ENCODE results near the gene NIBAN1.
A peak's percentile ranks its signal among the peaks of the same experiment; 100 is the strongest.
"Not testable (repeated sequence)": the region's sequence is repeated elsewhere in the genome, so short reads cannot be mapped to it uniquely, and the experiment has no call there.

The NIBAN1 gene

DNA sequence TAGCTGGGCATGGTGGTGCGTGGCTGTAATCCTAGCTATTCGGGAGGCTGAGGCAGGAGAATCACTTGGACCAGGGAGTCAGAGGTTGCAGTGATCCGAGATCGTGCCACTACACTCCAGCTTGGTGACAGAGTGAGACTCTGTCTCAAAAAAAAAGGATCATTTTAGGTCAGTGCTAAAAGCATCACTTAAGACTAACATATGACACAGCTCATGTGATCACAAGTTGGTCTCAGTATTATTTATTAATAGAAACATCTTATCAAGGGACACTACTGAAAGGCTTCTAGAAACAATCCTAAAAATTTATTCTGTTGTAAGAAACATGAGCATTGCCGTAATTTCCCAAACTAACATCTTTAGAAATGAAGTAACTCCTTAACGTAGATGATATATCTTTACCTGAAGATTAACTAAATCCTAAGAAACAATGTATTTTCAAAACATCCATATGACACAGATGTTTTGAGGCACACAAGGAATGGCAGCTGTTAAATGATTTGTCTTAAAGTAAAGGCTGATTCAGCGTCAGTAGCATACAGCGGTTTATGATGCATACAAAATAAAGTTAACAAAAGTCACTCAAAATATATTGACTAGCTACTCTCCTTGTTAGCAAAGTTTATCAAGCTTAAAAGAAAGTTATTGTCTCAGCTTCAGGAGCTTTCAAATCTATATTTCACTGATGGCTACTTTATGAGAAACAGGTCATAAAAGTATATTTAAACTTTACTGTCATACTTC, 2.6 kb downstream of the NIBAN1 start:
- no peak for DNase-seq

DNA sequence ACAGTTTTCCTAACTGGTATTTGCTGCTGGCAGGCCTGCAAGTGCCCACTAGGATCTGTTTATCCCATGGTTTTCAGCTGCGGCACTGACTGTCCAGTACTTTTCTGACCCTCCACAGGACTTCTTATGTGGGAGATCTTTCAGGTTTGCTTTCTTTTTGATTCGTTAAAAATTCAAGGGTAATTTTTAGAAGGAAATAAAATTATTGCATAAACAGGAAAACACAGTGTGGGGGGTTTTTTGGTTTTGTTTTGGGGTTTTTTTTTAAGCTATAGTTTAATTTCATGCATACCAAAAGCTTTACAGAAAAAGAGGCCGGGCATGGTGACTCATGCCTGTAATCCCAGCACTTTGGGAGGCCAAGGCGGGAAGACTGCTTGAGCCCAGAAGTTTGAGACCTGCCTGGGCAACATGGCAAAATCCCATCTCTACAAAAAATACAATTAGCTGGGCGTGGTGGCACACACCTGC, 3.6 kb downstream of the NIBAN1 start:
- no peak for DNase-seq

DNA sequence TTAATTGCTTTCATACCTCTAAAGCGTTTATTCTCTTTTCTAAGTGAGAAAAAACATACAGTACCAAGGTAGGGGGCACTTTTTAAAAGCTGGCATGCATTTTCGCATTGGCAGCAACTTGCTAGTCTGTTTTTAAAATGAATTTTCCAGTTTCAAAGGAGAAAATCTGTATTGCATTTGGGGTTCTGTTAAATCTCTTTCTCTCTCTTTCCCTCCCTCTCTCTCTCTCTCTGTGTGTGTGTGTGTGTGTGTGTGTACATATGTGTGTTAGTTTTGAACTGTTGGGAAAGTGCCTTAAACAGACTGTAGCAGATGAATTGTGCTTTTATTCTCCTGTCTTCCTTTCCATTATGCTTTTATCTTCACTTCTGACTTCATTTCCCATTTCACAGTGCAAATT, 7.3 kb downstream of the NIBAN1 start:
- DNase-seq, result no peak

DNA sequence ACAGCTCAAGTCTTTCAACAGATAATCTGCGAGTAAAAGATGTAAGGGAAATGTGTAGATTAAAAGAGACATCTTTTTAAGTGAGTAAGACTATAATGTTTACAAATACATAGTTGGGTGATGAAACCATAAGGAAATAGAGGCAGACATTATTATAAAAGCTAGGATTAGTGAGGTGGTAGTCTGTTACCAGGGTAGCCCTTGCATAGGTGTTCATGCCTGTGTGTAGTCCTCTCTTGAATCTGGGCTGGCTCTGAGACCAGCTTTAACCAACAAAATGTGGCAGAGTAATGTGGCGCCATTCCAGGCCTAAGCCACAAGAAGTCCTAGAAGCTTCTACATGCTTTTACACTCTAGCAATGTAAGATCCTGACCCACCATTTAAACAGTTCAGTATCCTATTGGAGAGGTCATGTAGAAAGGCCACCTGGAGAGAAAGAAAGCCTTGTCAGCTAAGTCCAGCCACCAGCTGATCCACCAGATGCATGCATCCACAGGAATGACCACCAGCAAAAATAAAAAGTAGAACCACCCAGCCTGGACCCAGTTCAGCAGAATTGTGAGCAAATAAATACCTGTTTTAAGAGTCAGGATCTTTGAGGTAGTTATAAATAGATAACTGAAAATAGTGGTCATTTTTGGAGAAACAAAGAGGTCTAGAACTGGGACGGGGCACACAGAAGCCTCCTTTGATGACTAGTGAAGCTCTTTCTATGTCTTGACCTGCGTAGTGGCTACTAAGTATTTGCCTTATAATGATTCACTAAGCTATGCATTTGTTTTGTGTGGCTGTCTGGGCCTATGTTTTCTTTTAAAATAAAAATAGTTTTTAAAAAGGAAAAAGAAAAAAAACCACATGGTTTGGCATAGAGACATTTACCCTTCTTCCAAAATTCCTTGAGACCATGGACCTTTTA, 8.1 kb downstream of the NIBAN1 start:
- DNase-seq, result no peak

DNA sequence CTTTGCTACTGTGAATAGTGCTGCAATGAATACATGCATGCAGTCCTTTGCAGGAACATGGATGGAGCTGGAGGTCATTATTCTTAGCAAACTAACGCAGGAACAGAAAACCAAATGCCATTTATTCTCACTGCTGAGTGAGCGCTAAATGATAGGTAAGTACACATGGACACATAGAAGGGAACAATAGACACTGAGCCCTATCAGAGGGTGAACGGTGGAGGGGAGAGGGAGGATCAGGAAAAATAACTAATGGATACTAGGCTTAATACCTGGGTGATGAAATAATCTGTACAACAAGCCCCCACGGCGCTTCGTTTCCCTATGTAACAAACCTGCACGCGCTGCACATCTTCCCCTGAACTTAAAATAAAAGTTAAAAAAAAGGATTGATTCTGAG, 8.9 kb downstream of the NIBAN1 start:
- no peak for DNase-seq

DNA sequence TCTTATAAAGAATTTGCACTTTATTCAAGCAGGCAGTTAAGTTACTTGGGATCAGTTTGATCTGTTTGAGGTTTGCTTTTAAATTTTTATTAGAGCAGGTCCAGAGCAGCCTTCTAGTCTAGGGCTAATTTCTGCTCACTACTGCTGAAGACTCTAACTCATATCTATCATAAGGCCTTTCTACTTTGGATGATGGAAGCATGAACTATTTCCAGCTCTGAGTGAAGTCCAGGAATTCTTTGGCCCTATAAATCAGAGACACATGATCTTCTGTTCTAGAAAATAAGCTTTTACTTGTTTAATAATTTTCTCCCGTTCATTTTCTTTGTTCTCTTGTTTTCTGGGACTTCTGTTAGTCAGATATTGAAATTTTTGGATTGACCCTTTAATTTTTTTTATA, 14.7 kb downstream of the NIBAN1 start:
- DNase-seq, result no peak

DNA sequence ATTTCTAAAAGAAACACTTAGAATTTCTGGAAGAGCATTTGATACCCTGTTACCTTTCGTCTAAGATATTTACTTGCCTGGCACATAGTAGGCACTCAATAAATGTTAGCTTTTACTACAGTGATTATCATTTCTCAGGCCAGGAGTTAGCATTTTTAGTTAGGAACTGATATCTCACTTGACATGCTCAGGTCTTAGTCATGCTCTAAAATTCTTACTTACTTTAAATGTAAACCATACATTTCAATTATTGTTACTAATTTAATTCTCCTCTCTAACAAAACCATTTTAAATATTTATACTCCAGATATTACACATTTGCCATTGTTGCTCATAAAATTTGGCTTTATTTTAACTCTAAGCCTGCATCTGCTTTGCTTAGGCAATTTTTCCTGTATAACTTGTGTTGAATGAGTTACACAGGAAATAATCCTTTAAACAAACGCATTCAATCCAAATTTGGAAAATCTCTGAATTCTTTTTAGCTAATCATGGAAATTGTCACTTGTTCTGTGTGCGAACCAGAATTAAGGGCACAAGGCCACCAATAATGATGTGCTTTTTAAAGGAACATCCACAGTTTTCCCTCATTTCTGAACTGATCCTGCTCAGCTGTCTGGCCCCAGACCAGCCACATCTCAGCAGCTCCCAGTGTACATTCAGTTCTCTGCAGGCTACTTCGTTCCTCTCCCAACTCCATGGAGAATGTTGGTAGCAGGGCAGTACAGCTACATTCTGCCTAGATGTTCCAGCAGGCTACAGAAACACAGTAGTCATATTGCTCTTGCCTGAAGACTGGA, 15.6 kb downstream of the NIBAN1 start:
- no peak for DNase-seq

DNA sequence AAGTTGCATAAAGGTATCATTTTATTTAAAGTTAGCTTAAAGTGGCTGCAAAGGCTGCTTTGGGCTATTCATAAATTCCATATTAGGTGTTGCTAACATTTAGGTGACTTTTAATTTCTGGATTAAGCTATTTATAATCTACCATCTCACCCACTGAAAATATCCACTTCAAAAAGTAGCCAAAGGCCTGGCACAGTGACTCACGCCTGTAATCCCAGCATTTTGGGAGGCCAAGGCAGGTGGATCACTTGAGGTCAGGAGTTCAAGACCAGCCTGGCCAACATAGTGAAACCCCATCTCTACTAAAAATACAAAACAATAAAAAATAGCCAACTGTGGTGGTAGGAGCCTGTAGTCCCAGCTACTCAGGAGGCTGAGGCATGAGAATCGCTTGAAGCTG, 16.4 kb downstream of the NIBAN1 start:
- not testable (repeated sequence) for DNase-seq

DNA sequence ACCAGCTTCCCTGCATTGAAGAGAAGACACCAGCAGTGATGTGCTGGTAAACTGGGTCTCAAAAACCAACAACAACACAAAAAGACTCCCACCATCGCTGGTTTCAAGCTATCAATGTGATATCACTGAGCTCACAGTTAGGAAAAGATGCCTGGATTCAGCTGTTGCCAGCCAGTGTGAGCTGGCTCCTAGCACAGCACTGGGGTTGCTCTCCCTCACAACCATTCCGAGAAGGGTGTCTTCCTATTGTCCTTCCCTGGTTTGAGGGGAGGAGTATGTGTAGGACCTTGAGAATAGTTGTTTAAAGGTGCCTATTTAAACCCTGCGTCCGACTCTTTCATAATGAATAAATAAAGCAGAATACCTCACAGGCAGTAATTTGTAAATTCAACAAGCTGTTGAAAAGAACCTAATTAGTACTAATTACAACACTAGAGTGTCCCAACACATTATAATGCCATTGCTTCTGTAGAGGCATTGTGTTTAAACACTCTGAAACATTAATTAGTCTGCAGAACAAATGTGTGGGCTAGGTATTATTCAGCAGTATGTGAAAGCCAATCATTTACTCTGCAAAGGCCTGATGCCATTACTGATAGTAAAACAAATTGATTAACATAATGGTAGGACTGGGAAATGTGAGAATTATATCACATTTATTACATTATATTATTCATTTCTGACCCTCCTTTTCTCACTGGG, 17.2 kb downstream of the NIBAN1 start:
- no peak for DNase-seq

DNA sequence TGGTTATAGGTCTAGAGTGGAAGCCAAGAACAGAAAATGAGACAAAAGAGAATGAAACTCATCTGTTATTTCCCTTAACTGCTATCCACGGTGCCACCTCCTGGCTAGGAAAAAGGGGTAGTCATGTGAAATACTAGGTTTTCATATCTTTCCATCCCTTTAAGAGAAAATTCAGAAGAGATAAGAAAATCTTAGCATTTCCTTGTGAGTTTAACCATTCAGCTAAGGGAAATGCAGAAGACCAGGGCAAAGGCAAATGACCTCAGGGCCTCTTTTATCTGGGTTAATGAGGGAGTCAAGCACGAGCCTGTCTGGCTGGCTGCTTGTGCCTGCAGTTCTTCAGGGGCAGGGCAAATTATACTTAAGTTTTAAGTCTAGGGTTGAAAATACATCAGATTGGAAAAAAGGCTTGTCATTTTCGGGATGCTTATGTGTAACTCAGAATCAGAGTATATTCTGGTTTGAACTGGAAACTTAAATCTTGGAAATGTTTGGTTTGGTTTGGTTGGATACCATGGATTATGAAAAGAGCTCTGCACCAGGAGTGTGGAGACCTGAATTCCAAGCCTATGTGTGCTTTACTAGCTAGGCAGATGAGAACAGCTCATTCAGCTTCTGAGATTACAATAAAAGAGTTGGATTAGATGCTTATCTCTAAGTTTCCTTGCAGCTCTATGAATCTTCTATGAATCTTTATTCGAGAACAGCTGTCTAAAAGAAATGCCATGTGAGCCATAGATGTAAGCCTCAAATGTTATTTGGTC, 19.9 kb downstream of the NIBAN1 start:
- no peak for DNase-seq

DNA sequence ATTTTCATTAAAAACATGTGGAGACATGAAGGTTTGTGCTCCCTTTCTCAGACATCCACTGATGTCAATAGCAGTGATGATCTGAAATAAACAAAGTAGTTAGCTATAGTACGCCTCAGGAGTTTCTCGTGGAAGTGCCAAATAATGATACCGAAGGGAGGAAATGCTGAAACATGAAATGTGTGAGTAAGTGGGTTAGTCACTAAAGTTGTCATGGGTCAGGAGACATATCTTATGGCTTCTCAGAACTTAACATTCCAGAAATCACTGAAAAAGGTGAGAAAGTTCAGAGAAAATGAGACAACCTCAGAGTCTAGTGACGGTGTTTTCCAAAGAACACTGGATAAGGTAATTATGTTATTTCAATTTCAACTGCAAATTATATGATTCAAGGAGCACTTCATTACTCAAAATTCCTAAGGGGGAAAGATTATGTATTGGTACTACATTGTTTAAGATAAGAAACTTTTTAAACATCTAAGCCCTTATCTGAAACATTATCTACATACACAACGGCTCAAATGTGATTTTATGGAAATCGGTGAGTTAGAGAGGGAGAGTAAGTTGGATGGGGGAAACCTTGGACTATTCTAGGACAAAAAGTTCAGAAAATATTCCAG, 20.6 kb downstream of the NIBAN1 start:
- no peak for DNase-seq

DNA sequence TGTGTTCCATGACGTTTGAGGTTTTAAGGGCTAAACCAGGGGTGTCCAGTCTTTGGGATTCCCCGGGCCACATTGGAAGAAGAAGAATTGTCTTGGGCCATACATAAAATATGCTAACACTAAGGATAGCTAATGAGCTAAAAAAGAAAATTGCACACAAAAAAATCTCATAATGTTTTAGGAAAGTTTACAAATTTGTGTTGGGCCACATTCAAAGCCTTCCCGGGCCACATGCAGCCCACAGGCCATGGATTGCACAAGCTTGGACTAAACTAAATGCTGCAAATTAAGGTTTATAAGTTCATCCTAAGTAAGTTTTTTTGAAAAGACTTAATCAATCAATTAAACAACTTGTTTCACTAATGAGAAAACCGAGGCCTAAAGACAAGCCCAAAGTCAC, 21.9 kb downstream of the NIBAN1 start:
- DNase-seq, result no peak

DNA sequence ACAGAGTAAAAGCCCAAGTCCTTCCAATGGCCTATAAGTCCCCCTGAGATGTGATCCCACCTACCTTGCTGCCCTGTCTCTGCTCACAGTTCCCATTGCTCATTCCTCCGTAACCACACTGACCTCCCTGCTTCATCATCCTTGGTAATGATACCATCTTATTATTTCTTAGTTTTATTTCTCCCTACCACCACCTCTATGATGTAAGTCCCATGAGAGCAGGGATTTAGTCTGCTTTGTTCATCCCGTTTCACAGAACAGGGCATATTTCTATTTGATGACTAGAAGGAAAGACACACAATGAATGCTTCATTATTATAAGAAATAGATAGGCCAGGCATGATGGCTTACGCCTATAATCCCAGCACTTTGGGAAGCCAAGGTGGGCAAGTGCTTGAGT, 22.5 kb downstream of the NIBAN1 start:
- DNase-seq, result no peak

DNA sequence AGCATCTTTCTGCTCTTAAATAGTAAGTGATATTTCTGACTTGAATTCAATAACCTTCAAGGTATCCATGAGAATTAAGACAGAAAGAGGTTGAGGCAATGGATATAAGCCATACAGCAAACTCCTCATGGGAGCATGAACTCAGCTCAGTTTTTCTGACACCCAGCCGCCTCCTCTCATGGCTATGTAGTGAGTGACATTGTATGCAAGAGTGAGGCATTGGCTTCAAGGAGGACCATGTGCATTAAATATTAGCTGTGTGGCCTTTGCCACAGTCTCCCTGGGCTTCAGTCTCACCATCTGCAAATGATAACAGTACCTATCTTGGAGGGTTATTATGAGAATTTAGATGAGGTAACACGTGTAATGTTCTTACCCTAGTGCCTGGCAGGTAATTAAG, 23.4 kb downstream of the NIBAN1 start:
- DNase-seq, result no peak

DNA sequence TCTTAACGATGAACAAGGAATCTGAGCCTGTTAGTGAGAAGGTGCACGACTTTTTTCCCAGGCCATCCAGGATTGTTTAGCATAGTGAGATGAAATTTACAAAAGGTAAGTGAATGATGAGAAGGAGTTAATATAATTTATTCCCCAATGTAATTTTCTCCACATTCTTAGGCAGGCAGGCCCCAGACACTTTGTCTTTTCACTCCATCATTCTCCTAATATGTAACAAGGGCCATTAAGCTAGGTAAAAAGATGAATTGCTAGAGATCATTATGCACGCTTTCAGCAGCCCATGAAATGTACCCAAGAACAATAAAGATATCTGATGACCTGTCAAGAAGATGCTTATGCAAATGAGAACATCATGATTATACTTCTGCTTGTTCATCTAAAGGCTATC, 24.1 kb downstream of the NIBAN1 start:
- DNase-seq, result no peak

DNA sequence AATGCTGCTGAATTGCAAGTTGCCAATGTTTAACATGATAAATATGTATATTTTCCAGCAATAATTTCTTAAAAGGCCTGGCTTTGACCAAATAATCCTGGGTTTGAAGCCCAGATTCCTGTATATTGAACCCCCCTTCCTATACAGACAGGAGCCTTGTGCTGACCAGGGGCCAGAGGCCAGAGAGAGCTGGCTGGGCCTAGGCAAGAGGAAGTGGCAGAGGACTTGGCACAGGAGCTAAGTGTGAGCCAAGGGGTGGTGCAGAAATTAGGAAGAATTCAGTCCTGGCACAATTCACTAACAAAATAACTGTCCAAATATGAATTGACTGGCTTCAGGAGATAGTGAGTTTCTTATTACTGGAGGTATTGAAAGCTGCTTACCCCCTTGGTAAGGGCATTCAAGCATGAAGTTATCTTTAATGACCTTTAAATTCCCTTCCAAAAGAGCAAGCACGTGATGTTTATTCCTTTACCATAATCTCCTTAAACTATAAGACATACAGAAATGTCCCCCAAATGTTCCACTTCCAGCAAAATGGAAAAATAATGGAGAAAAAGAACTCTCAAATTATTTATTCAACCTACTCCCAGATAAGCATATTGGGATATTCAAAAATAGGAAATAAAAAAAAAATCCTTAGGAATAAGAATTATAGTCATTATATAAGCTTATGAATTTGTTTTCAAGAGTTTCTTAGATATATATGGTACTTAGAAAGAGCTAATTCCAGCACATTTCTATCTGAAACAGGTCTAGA, 26.6 kb downstream of the NIBAN1 start:
- no peak for DNase-seq

DNA sequence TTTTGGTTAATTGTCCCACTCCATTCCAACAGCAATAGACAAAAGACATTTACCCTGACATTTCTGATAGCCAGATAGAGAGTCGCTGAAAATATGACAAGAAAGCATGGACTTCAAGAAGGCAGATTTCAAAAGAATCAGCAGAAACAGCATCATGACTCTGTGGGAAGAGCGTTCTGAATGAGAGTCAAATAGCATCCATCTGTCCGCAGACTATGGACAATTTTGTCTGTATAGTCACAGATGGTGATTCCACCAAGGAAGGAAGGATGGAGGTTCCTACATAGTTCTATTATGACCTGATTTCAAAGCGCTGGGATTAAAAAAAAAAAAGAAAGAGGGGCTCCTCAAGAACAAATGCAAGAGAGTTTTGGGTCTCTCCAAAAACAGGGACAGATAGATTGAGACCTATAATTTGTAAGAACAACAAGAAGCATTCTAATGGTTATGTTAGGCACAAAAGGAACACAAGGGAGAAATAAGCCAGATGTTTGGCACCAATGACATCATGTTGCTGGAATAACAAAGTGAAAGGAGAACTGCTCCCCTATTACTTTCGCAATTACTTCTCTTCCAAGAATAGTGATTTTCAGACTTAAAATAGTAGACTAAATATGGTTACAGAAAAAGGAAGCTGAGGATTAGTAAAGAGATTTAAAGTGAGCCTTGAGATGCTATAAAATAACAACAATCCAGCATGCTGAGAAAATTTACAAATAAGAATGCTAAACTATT, 28.5 kb downstream of the NIBAN1 start:
- DNase-seq, result no peak

DNA sequence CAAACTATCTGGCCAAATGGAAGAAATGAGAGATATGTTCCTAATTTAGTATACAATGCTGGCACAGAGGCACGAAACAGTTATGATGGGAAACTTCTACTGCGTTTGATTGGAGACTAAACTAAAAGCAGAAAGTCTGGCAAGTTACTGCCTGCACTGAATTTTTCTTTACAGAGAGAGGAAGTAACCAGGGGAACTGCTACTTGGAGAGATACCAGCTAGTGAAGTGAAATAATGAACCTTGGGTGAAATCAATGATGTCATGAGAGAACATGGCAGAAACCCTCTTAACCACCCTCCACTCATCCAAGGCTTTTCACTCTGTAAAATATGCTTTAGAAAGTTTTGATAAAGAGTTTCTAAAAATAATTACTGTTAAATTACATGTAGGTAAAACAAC, 29.3 kb downstream of the NIBAN1 start:
- DNase-seq, result no peak

DNA sequence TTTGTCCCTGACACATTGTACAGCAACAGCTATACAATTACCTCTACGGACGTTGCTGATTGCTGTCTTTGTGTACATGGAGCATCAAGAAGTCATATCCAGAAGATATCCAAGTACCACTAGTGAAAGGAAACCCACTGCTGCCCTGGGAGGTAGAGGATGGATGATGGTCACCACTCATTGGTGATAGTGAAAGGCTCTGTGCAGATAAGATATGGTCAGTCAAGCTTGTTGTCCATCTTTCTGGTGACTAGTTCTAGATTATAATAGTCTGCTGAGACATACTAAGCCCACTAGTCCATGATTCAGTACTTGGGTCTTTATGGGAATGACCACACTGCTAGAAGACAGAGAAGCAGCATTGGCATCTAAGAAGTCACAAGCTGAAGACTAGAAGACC, 30.3 kb downstream of the NIBAN1 start:
- no peak for DNase-seq

DNA sequence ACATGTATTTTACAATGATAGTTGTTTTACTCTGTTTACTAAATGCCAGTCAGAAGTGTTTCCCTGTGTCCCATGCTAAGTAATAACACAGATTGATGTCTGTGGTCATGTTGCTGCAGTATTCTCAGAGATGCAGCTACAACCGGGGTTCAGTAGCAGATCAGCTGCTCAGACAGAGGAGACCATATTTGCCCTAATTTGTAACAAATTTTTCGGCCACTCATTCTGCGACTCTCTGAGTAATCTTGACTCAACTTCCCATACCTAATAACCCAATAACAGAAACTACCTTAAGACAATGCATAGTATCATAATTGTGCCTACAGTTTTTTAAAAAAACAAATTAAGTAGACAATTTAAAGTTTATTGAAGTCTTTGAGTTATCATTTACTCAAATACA, 32.6 kb downstream of the NIBAN1 start:
- DNase-seq, result peak in 1 of 2 donors; percentile 7
